ENCODE measurements around the gene TMEM225B.
"Not testable (repeated sequence)": the region's sequence is repeated elsewhere in the genome, so short reads cannot be mapped to it uniquely, and the experiment has no call there.

- not testable (repeated sequence) for TF ChIP-seq POLR2A (IDR thresholded peaks at IDR 0.05; ENCODE audit: low read depth, low read length); POLR2AphosphoS5 (IDR thresholded peaks at IDR 0.05; ENCODE audit: low read depth, low read length); POU2F2 (IDR thresholded peaks at IDR 0.05; ENCODE audit: low read depth, low read length); TAF1 (IDR thresholded peaks at IDR 0.05; ENCODE audit: low read depth, low read length); PAX5 (IDR thresholded peaks at IDR 0.05; ENCODE audit: insufficient read depth, low read length, severe bottlenecking)
These were observed 48.5 kb upstream of the TMEM225B start for GRCh38 chr7:99549545-99549944.

Data from GM12891 (cell line).